Measurements from ENCODE around the gene VSX2.
A peak's percentile ranks its signal among the peaks of the same experiment; 100 is the strongest.

The VSX2 gene

GRCh38 chr14:74260525-74261233, 21.4 kb downstream of the VSX2 start:
- DNase-seq: no peak

GRCh38 chr14:74261288-74261687, 22.0 kb downstream of the VSX2 start:
- DNase-seq: no peak

- DNase-seq: no peak
Observed at GRCh38 chr14:74262076-74262475, 22.8 kb downstream of the VSX2 start.

- no peak for DNase-seq
Observed at GRCh38 chr14:74263181-74263580, 23.9 kb downstream of the VSX2 start.

- DNase-seq: no peak
Observed at GRCh38 chr14:74263921-74264320, 24.7 kb downstream of the VSX2 start.

GRCh38 chr14:74265301-74265965, 26.2 kb downstream of the VSX2 start:
- DNase-seq: no peak

- no peak for DNase-seq
Observed at GRCh38 chr14:74267588-74267987, 28.3 kb downstream of the VSX2 start.

- DNase-seq: peak; percentile 88
Observed at GRCh38 chr14:74270382-74271177, 31.3 kb downstream of the VSX2 start.

- DNase-seq: no peak
Observed at GRCh38 chr14:74271365-74271764, 32.1 kb downstream of the VSX2 start.

- peak; percentile 42 for DNase-seq
Observed at GRCh38 chr14:74275241-74275841, 36.1 kb downstream of the VSX2 start.

- no peak for DNase-seq
Observed at GRCh38 chr14:74278080-74278479, 38.8 kb downstream of the VSX2 start.

GRCh38 chr14:74281069-74281468, 41.8 kb downstream of the VSX2 start:
- DNase-seq: no peak

GRCh38 chr14:74286736-74287135, 47.5 kb downstream of the VSX2 start:
- no peak for DNase-seq

- no peak for DNase-seq
Observed at GRCh38 chr14:74289801-74290200, 50.6 kb downstream of the VSX2 start.

- DNase-seq: peak; percentile 39
Observed at GRCh38 chr14:74290415-74290814, 51.2 kb downstream of the VSX2 start.

- DNase-seq: no peak
Observed at GRCh38 chr14:74292061-74292460, 52.8 kb downstream of the VSX2 start.

GRCh38 chr14:74293606-74294005, 54.4 kb downstream of the VSX2 start:
- DNase-seq: no peak

- no peak for DNase-seq
Observed at GRCh38 chr14:74296037-74296467, 56.8 kb downstream of the VSX2 start.

GRCh38 chr14:74297986-74298385, 58.7 kb downstream of the VSX2 start:
- no peak for DNase-seq

- DNase-seq: peak; percentile 53
Observed at GRCh38 chr14:74299061-74299545, 59.9 kb downstream of the VSX2 start.

GRCh38 chr14:74301594-74302151, 62.4 kb downstream of the VSX2 start:
- DNase-seq: no peak

- DNase-seq: peak; percentile 54
Observed at GRCh38 chr14:74302152-74302628, 62.9 kb downstream of the VSX2 start.
